OCI-LY3 (cell line): ENCODE data around the gene SPIRE1.
A peak's percentile ranks its signal among the peaks of the same experiment; 100 is the strongest.

Source experiments
- H2AFZ ChIP-seq: fragments of 200-600, 300-600 bp; shearing (Covaris generic); 2 replicates; pipeline ENCODE4 v1.6.0; 2014; ENCODE audit warnings: antibody characterized with exemption, low read depth, low read length
- H3K27ac ChIP-seq: fragments of 200-600, 300-600 bp; sonication (generic); 2 replicates; pipeline ENCODE4 v1.5.1; 2014; ENCODE audit warnings: mild to moderate bottlenecking, low read length, moderate library complexity, mixed read lengths
- H3K27me3 ChIP-seq: fragments of 200-600, 300-600 bp; sonication (generic); 2 replicates; pipeline ENCODE4 v1.6.1; 2014; ENCODE audit warnings: low read depth, low read length, mixed read lengths
- H3K36me3 ChIP-seq: fragments of 200-600, 300-600 bp; sonication (generic); replicated peaks from 2 replicates; pipeline ENCODE3; 2014; ENCODE audit warnings: low read depth, low read length, mixed read lengths
- H3K4me1 ChIP-seq: fragments of 300-600, 200-600 bp; sonication (generic); 2 replicates; pipeline ENCODE4 v1.6.1; 2014; ENCODE audit warnings: low read length, mixed read lengths
- H3K4me2 ChIP-seq: fragments of 200-600, 300-600 bp; sonication (generic); 2 replicates; pipeline ENCODE4 v1.6.1; 2014; ENCODE audit warnings: low read length, mixed read lengths
- H3K4me3 ChIP-seq: fragments of 300-600, 200-600 bp; sonication (generic); 2 replicates; pipeline ENCODE4 v1.5.1; 2014; ENCODE audit warnings: antibody characterized with exemption, mild to moderate bottlenecking, low read length, moderate library complexity
- H3K79me2 ChIP-seq: fragments of 300-600, 200-600 bp; shearing (Covaris generic); 2 replicates; pipeline ENCODE4 v1.6.1; 2014; ENCODE audit warnings: mild to moderate bottlenecking, low read length, mixed read lengths
- H3K9ac ChIP-seq: fragments of 300-600, 200-600 bp; shearing (Covaris generic); 2 replicates; pipeline ENCODE4 v1.6.0; 2014; ENCODE audit warnings: mild to moderate bottlenecking, low read length, moderate library complexity
- H3K9me3 ChIP-seq: fragments of 200-600, 300-600 bp; shearing (Covaris generic); 2 replicates; pipeline ENCODE4 v1.6.1; 2014; ENCODE audit warnings: low read length, mixed read lengths; ENCODE audit not compliant: insufficient read depth
- H4K20me1 ChIP-seq: fragments of 200-600, 300-600 bp; sonication (generic); 2 replicates; pipeline ENCODE4 v1.6.1; 2016; ENCODE audit warnings: low read length, mixed read lengths; ENCODE audit not compliant: insufficient read depth
- EZH2phosphoT487 ChIP-seq: fragments of 200-600 bp; shearing (Covaris generic); IDR thresholded peaks from 2 replicates; pipeline ENCODE4 v1.6.1; 2018; ENCODE audit warnings: antibody characterized with exemption, mixed run types, low read depth
- TF ChIP-seq, protein P1 (sequence below): fragments of 200-600, 300-600 bp; sonication (generic); IDR thresholded peaks from 2 replicates; pipeline ENCODE4 v1.5.1; 2014; ENCODE audit warnings: antibody characterized with exemption, low read length, low read depth

Gene SPIRE1

GRCh38 chr18:12702221-12703095, 44.6 kb upstream of the SPIRE1 start, which contains the start of the genes CEP76 and PSMG2:
Gene CEP76 (minus strand): TSS chr18:12702723. CDS start chr18:12702548, 175 bp downstream.
Gene PSMG2 (plus strand): TSS chr18:12703042. CDS start chr18:12703108, 66 bp downstream.
- Histone ChIP-seq H3K4me1 (peaks cover 24% of the 10 kb centered on the region), H2AFZ (peak within 1 kb of the TSS; percentile 89)

DNA sequence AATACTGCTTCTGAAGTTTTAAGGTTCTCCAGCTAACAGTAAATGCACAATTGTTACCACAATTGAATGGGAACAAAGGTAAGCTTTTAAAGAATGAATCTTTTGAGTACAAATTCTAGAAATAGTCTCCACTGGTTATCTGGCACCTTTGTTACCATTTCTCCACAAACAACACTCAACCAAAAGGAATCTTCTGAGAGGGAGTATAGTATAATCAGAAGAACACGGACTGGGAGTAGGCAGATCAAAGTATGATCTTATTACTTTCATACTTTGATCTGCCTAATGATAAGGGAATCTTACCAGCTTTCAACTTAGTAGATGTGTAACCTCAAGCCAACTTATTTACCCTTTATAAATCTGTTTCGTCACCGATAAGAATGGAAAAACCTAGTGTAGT, 43.3 kb upstream of the SPIRE1 start:
- TF ChIP-seq, protein P1, sequence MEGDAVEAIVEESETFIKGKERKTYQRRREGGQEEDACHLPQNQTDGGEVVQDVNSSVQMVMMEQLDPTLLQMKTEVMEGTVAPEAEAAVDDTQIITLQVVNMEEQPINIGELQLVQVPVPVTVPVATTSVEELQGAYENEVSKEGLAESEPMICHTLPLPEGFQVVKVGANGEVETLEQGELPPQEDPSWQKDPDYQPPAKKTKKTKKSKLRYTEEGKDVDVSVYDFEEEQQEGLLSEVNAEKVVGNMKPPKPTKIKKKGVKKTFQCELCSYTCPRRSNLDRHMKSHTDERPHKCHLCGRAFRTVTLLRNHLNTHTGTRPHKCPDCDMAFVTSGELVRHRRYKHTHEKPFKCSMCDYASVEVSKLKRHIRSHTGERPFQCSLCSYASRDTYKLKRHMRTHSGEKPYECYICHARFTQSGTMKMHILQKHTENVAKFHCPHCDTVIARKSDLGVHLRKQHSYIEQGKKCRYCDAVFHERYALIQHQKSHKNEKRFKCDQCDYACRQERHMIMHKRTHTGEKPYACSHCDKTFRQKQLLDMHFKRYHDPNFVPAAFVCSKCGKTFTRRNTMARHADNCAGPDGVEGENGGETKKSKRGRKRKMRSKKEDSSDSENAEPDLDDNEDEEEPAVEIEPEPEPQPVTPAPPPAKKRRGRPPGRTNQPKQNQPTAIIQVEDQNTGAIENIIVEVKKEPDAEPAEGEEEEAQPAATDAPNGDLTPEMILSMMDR = no peak
- TF ChIP-seq EZH2phosphoT487 = no peak
- Histone ChIP-seq H3K79me2 (peaks cover 67% of the 10 kb centered on the region), H3K27me3 (no peaks in the 10 kb centered on the region), H3K27ac (no peak overlapping the region), H3K4me3 (peak overlapping the region; percentile 85), H3K36me3 (peaks cover 31% of the 10 kb centered on the region), H3K4me1 (peaks cover 24% of the 10 kb centered on the region), H3K9ac (no peak overlapping the region), H2AFZ (no peak overlapping the region), H4K20me1 (peaks cover 8% of the 10 kb centered on the region; the same call in 1 of the 2 replicates), H3K9me3 (no peaks in the 10 kb centered on the region), H3K4me2 (peak overlapping the region; percentile 63)

More at GRCh38 chr18:12702221-12703095, 44.6 kb upstream of the SPIRE1 start, which contains the start of the genes CEP76 and PSMG2:
- Histone ChIP-seq H3K79me2 (peaks cover 72% of the 10 kb centered on the region), H3K27ac (peak within 1 kb of the TSS; percentile 77), H3K9ac (peak within 1 kb of the TSS; percentile 88), H3K4me2 (peak within 1 kb of the TSS; percentile 72), H3K36me3 (peaks cover 28% of the 10 kb centered on the region), H4K20me1 (peaks cover 8% of the 10 kb centered on the region; the same call in 1 of the 2 replicates), H3K9me3 (no peaks in the 10 kb centered on the region), H3K27me3 (no peaks in the 10 kb centered on the region), H3K4me3 (peak within 1 kb of the TSS; percentile 85)
- TF ChIP-seq, protein P1 = no peak
- TF ChIP-seq EZH2phosphoT487 = no peak

- Histone ChIP-seq H4K20me1 (peaks cover 8% of the 10 kb centered on the region; the same call in 1 of the 2 replicates), H3K27ac (no peak overlapping the region), H3K36me3 (peaks cover 34% of the 10 kb centered on the region), H3K9me3 (no peaks in the 10 kb centered on the region), H3K79me2 (peaks cover 52% of the 10 kb centered on the region), H3K9ac (no peak overlapping the region), H3K4me3 (no peak overlapping the region), H3K4me2 (no peak overlapping the region), H2AFZ (no peak overlapping the region), H3K4me1 (peaks cover 23% of the 10 kb centered on the region), H3K27me3 (no peaks in the 10 kb centered on the region)
- TF ChIP-seq, protein P1 = no peak
- no peak for TF ChIP-seq EZH2phosphoT487
Measured at GRCh38 chr18:12699747-12700146, 41.8 kb upstream of the SPIRE1 start.

- TF ChIP-seq EZH2phosphoT487 = no peak
- TF ChIP-seq, protein P1 = no peak
- H3K79me2 ChIP-seq = no peaks in the 10 kb centered on the region
- no peak overlapping the region for H3K4me3 ChIP-seq
- H3K27me3 ChIP-seq = no peaks in the 10 kb centered on the region
- H3K9ac ChIP-seq = no peak overlapping the region
- no peak overlapping the region for H3K4me2 ChIP-seq
- no peaks in the 10 kb centered on the region for H3K9me3 ChIP-seq
- no peaks in the 10 kb centered on the region for H4K20me1 ChIP-seq
- no peak overlapping the region for H3K27ac ChIP-seq
- no peak overlapping the region for H2AFZ ChIP-seq
- no peaks in the 10 kb centered on the region for H3K4me1 ChIP-seq
- peaks cover 30% of the 10 kb centered on the region for H3K36me3 ChIP-seq
Measured at GRCh38 chr18:12694032-12694431, 36.1 kb upstream of the SPIRE1 start.
